PC-9 (cell line): ENCODE results near the gene TGFB1I1. TPM values are rescaled to one million over a fixed set of nuclear protein-coding genes. Genes with fewer than 3 reads are reported as not detected.

Source experiments
- BruUV-seq: library from RNA; stranded (reverse); fragments of 400-500 nt; replicated peaks from 2 replicates; lab custom pipeline; 2021; lab: Mats Ljungman, UMichigan
- CTCF ChIA-PET: fragments of 300-600 bp; sonication (Branson Sonifier 250); formaldehyde crosslinking; loops from one replicate; lab custom pipeline; 2022; ENCODE audit warnings: antibody characterized with exemption; lab: Charles Lee
- POLR2A ChIA-PET: fragments of 300-600 bp; sonication (Branson Sonifier 250); formaldehyde crosslinking; loops from one replicate; lab custom pipeline; 2022; ENCODE audit warnings: antibody characterized with exemption; ENCODE audit not compliant: unreplicated experiment; lab: Charles Lee
- DNase-seq, 2 experiments: peaks; one replicate each; pipeline versions ENCODE4 v3.0.0 to v3.0.0-alpha.2; 2015 to 2022; ENCODE audit warnings: mixed read lengths in 1 of 2
- H2AFZ ChIP-seq: fragments of 200-600 bp; sonication (generic); 2 replicates; pipeline ENCODE4 v1.8.1; 2017; ENCODE audit warnings: antibody characterized with exemption
- H3F3A ChIP-seq: fragments of 200-600 bp; sonication (generic); 2 replicates; pipeline ENCODE4 v1.8.1; 2017; ENCODE audit warnings: antibody characterized with exemption, mild to moderate bottlenecking, low read depth; ENCODE audit not compliant: insufficient read depth
- H3K27ac ChIP-seq: fragments of 200-600 bp; sonication (generic); 2 replicates; pipeline ENCODE4 v1.6.1; 2016; ENCODE audit warnings: mixed run types
- H3K27me3 ChIP-seq: fragments of 200-600 bp; sonication (generic); 2 replicates; pipeline ENCODE4 v1.6.1; 2016; ENCODE audit warnings: low read depth, mixed run types; ENCODE audit not compliant: insufficient read depth
- H3K36me3 ChIP-seq: fragments of 200-600 bp; sonication (generic); 2 replicates; pipeline ENCODE4 v1.6.1; 2016; ENCODE audit warnings: low read depth, mixed run types
- H3K4me1 ChIP-seq: fragments of 200-600 bp; sonication (generic); replicated peaks from 2 replicates; pipeline ENCODE4 v1.6.1; 2016; ENCODE audit warnings: mixed run types; ENCODE audit not compliant: insufficient read depth
- H3K4me2 ChIP-seq: fragments of 200-600 bp; sonication (generic); 2 replicates; pipeline ENCODE4 v1.6.1; 2017; ENCODE audit warnings: mixed run types
- H3K4me3 ChIP-seq: fragments of 200-600 bp; sonication (generic); 2 replicates; pipeline ENCODE4 v1.6.1; 2016; ENCODE audit warnings: mixed run types
- H3K79me2 ChIP-seq: fragments of 200-600 bp; sonication (generic); 2 replicates; pipeline ENCODE4 v1.6.1; 2017; ENCODE audit warnings: low read depth, mixed run types
- H3K9me2 ChIP-seq: fragments of 200-600 bp; sonication (generic); 2 replicates; pipeline ENCODE4 v1.8.1; 2017; ENCODE audit warnings: mild to moderate bottlenecking; ENCODE audit not compliant: insufficient read depth
- H3K9me3 ChIP-seq: fragments of 200-600 bp; sonication (generic); 2 replicates; pipeline ENCODE4 v1.8.1; 2016; ENCODE audit warnings: low read depth; ENCODE audit not compliant: insufficient read depth
- H4K20me1 ChIP-seq: fragments of 200-600 bp; sonication (generic); 2 replicates; pipeline ENCODE4 v1.8.1; 2017; ENCODE audit not compliant: insufficient read depth
- EZH2 ChIP-seq: fragments of 200-600 bp; sonication (generic); IDR thresholded peaks from 2 replicates; pipeline ENCODE4 v1.8.0; 2017; ENCODE audit warnings: antibody characterized with exemption, low read depth
- intact Hi-C: fragments of 100-400 bp; cut with micrococcal nuclease; formaldehyde crosslinking; loops from one replicate; pipeline ENCODE4 v1.10.0; 2022; ENCODE audit not compliant: unreplicated experiment
- total RNA-seq: library from RNA; stranded (reverse); gene quantifications from 2 replicates; pipeline ENCODE4 v1.2.3, GENCODE V29; 2021
- TF ChIP-seq, protein P1 (sequence below): fragments of 200-600 bp; sonication (generic); conservative IDR thresholded peaks from 2 replicates; pipeline ENCODE4 v1.6.1; 2017; ENCODE audit warnings: mixed run types, antibody characterized with exemption, mild to moderate bottlenecking, moderate library complexity

The TGFB1I1 gene
- total RNA-seq, 1 experiment from 2014 or later: 9.0 TPM

GRCh38 chr16:31485571-31485970 lies 13.6 kb downstream of the TGFB1I1 start:
- no TSS peak for BruUV-seq
- Histone ChIP-seq H3K4me1 (0 out of 2 replicates have a peak, but pooled peaks cover 8% of the 10 kb centered on the region), H3K27ac (no peak overlapping the region), H3K4me2 (no peak overlapping the region), H4K20me1 (no peaks in the 10 kb centered on the region), H3K4me3 (no peak overlapping the region), H3K36me3 (no peaks in the 10 kb centered on the region), H2AFZ (no peak overlapping the region), H3K27me3 (0 out of 2 replicates have a peak, but pooled peaks cover 4% of the 10 kb centered on the region), H3F3A (no peaks in the 10 kb centered on the region; the same call in 1 of the 2 replicates), H3K9me3 (no peaks in the 10 kb centered on the region), H3K9me2 (no peaks in the 10 kb centered on the region), H3K79me2 (no peaks in the 10 kb centered on the region)
- TF ChIP-seq, protein P1, sequence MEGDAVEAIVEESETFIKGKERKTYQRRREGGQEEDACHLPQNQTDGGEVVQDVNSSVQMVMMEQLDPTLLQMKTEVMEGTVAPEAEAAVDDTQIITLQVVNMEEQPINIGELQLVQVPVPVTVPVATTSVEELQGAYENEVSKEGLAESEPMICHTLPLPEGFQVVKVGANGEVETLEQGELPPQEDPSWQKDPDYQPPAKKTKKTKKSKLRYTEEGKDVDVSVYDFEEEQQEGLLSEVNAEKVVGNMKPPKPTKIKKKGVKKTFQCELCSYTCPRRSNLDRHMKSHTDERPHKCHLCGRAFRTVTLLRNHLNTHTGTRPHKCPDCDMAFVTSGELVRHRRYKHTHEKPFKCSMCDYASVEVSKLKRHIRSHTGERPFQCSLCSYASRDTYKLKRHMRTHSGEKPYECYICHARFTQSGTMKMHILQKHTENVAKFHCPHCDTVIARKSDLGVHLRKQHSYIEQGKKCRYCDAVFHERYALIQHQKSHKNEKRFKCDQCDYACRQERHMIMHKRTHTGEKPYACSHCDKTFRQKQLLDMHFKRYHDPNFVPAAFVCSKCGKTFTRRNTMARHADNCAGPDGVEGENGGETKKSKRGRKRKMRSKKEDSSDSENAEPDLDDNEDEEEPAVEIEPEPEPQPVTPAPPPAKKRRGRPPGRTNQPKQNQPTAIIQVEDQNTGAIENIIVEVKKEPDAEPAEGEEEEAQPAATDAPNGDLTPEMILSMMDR: no peak
- no peak for TF ChIP-seq EZH2
- no peak for DNase-seq
- intact Hi-C loops: no loop called here
- ChIA-PET CTCF (no interaction called here), POLR2A (no interaction called here)

GRCh38 chr16:31486045-31486444 lies 14.1 kb downstream of the TGFB1I1 start:
- ChIA-PET CTCF (interaction anchor here (0.6 kb wide), 1 partner anchor 341 kb away, joined by 16 read pairs; no protein-coding TSS in a partner anchor), POLR2A (interaction anchor here (0.6 kb wide), 1 partner anchor 10 kb away, joined by 6 read pairs; no protein-coding TSS in a partner anchor)
- no peaks in the 10 kb centered on the region; the same call in 1 of the 2 replicates for H3F3A ChIP-seq
- no peaks in the 10 kb centered on the region for H3K36me3 ChIP-seq
- intact Hi-C loops: no loop called here
- TF ChIP-seq, protein P1: no peak
- H3K27ac ChIP-seq: no peak overlapping the region
- H3K27me3 ChIP-seq: 0 out of 2 replicates have a peak, but pooled peaks cover 4% of the 10 kb centered on the region
- DNase-seq: no peak
- 0 out of 2 replicates have a peak, but pooled peaks cover 8% of the 10 kb centered on the region for H3K4me1 ChIP-seq
- no peaks in the 10 kb centered on the region for H3K9me2 ChIP-seq
- no peak overlapping the region for H3K4me3 ChIP-seq
- BruUV-seq: no TSS peak
- no peak overlapping the region for H3K4me2 ChIP-seq
- H2AFZ ChIP-seq: no peak overlapping the region
- no peaks in the 10 kb centered on the region for H3K9me3 ChIP-seq
- H3K79me2 ChIP-seq: no peaks in the 10 kb centered on the region
- H4K20me1 ChIP-seq: no peaks in the 10 kb centered on the region

- 0 out of 2 replicates have a peak, but pooled peaks cover 4% of the 10 kb centered on the region for H3K27me3 ChIP-seq
- H3F3A ChIP-seq: no peaks in the 10 kb centered on the region; the same call in 1 of the 2 replicates
- TSS peak; percentile 8 for BruUV-seq
- TF ChIP-seq EZH2: no peak
- TF ChIP-seq, protein P1: no peak
- peak overlapping the region; percentile 79 for H3K4me2 ChIP-seq
- no peaks in the 10 kb centered on the region for H3K36me3 ChIP-seq
- peak overlapping the region; percentile 53; the same call in 1 of the 2 replicates for H3K4me3 ChIP-seq
- H4K20me1 ChIP-seq: no peaks in the 10 kb centered on the region
- POLR2A ChIA-PET: interaction anchor here (0.6 kb wide), 1 partner anchor 9 kb away, joined by 3 read pairs; no protein-coding TSS in a partner anchor
- 0 out of 2 replicates have a peak, but pooled peaks cover 8% of the 10 kb centered on the region for H3K4me1 ChIP-seq
- no peak for DNase-seq
- no peak overlapping the region for H3K27ac ChIP-seq
- no peaks in the 10 kb centered on the region for H3K9me3 ChIP-seq
- peak overlapping the region; percentile 37; the same call in 1 of the 2 replicates for H2AFZ ChIP-seq
- CTCF ChIA-PET: no interaction called here
- H3K9me2 ChIP-seq: no peaks in the 10 kb centered on the region
- intact Hi-C loops: loop anchor here (1.0 kb wide), 1 partner anchor 9 kb away; no protein-coding TSS in a partner anchor
- no peaks in the 10 kb centered on the region for H3K79me2 ChIP-seq
These were observed 15.2 kb downstream of the TGFB1I1 start for GRCh38 chr16:31487071-31487719.
